Hepatic stellate cell (primary cell): ENCODE results near the gene DDX50.
A peak's percentile ranks its signal among the peaks of the same experiment; 100 is the strongest.

Experiments used
- DNase-seq: peaks from one replicate; pipeline ENCODE4 v3.0.0; 2011; ENCODE audit warnings: low spot score

The DDX50 gene

DNA sequence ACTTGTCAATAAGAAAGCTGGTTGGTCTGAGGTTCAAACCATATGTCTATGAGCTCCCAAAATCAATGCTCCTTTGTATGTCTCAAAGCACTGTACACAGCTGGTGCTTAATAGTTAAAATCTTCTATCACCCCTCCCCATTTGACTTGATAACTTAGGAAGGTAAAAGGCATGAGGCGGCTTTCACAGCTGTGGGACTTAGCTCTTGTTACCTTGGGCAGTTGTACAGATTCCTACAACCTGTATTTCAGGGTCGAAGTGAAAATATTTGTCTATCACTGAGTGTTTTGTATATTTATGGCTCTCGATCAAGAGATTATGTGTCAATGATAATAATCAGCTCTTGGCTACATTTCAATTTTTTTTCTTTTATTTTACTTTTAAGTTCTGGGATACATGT, 86.5 kb downstream of the DDX50 start:
- no peak for DNase-seq

DNA sequence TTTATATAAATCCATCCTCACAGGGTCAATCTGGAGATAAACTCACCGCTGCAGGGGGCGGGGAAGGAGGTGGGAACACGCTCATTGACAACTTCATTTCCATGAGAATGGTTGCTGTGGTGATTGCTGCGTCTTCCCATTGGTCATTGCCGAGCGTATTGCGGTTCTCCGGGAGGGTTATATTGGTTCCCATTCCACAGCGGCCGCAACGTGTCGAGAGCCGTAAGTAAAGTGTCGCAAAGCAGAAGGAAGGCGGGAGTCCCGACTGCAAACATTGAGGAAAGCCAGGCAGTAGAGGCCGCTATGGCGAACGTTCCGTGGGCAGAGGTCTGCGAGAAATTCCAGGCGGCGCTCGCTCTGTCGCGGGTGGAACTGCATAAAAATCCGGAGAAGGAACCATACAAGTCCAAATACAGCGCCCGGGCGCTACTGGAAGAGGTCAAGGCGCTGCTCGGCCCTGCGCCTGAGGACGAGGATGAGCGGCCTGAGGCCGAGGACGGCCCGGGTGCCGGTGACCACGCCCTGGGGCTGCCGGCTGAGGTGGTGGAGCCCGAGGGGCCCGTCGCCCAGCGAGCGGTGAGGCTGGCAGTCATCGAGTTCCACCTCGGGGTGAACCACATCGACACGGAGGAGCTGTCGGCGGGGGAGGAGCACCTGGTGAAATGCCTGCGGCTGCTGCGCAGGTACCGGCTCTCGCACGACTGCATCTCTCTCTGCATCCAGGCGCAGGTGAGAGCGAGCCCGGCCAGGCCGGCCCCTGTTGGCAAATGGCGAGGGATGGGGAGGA, 87.6 kb downstream of the DDX50 start, which contains the start of gene KIFBP:
TSS of gene KIFBP (plus strand) at position 274 of the 787 bp plus-strand sequence. CDS start at position 304, 30 bp downstream.
- peak; percentile 95 for DNase-seq

DNA sequence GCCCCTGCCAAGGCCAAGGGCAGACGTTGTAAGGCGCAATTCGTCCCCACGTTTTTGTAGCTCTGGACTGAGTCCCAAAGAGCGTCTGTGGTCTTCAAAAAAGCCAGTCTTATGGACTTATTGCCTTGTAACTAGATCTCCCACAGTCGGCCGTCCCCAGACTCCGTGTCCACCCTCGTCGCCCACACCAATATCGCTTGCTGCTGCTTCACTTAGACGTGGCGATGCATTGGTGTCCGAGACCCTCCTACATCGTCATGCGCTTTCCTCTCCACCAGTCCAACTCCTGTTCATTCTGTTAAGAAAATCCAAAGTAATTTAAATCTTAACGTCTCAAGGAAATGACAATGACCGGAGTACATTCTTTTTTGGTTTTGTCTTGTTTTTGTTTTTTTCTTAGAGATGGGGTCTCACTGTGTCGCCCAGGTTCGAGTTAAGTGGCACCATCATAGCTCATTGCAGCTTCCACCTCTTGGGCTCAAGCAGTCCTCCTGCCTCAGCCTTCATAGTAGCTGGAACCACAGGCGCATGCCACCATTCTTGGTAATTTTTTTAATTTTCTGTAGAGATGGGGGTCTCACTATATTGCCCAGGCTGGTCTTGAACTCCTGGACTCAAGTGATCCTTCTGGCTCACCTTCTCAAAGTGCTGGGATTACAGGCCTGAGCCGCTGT, 88.3 kb downstream of the DDX50 start:
- DNase-seq: no peak

DNA sequence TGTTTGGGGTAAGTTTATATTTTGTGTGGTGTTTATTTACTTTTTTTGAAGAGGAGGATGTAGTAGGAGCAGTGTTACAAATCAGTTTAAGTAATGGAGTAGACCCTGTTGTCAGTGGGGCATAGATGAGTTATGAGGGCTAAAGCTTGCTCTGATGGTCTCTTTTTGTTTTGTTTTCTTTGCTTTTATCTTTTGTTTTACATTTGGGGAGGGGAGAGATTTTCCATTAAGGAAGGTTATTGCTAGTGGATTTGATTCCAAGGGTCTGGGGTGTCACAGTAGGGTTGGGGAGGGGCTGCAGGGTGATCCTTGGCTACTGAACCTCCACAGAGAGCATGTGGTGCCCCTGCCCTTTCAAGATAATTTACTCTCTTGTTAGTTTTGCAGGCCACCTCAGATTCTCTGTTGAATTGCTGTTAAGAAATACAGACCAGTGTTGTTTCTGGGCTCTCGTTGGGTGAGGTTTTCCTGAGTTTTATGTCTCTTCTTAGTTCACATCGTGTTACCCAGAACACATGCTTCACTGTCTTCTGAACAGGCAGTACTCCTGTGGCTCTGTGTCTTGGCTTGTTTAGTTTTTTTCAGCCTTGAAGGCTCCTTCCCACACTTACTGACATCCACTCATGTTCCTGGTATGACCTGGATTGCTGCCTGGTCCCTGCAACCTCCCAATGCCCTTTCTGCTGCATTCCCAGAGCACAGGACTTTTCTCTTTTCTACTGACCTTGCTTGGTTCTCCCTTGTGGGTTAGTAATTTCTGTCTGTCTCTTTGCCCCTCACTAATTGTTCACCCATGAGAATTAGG, 91.7 kb downstream of the DDX50 start:
- peak; percentile 65 for DNase-seq
